ENCODE data around the gene PTDSS2.

The PTDSS2 gene

GRCh38 chr11:445765-446588 is 4.1 kb upstream of the PTDSS2 start:
- no peak for DNase-seq (ENCODE audit: low read depth in 1 of 2, low spot score in 1 of 2)

GRCh38 chr11:446891-447290 is 3.2 kb upstream of the PTDSS2 start:
- DNase-seq (ENCODE audit: low read depth in 1 of 2, low spot score in 1 of 2), result no peak

- peak; percentile 88 to 91 for DNase-seq (ENCODE audit: low read depth in 1 of 2, low spot score in 1 of 2)
Measured at GRCh38 chr11:447923-448731, 2.0 kb upstream of the PTDSS2 start.

- peak; percentile 57 to 63 for DNase-seq (ENCODE audit: low read depth in 1 of 2, low spot score in 1 of 2)
Measured at GRCh38 chr11:450809-451451, 851 bp downstream of the PTDSS2 start.

- DNase-seq (ENCODE audit: low read depth in 1 of 2, low spot score in 1 of 2), result no peak
Measured at GRCh38 chr11:451738-452137, 1.7 kb downstream of the PTDSS2 start.

- no peak for DNase-seq (ENCODE audit: low read depth in 1 of 2, low spot score in 1 of 2)
Measured at GRCh38 chr11:452203-452744, 2.2 kb downstream of the PTDSS2 start.

GRCh38 chr11:452916-453527 is 2.9 kb downstream of the PTDSS2 start:
- no peak for DNase-seq (ENCODE audit: low read depth in 1 of 2, low spot score in 1 of 2)

GRCh38 chr11:453564-453963 is 3.5 kb downstream of the PTDSS2 start:
- DNase-seq (ENCODE audit: low read depth in 1 of 2, low spot score in 1 of 2), result no peak

- DNase-seq (ENCODE audit: low read depth in 1 of 2, low spot score in 1 of 2), result no peak
Measured at GRCh38 chr11:454043-454442, 4.0 kb downstream of the PTDSS2 start.

- no peak for DNase-seq (ENCODE audit: low read depth in 1 of 2, low spot score in 1 of 2)
Measured at GRCh38 chr11:454801-455565, 4.9 kb downstream of the PTDSS2 start.

GRCh38 chr11:455566-456147 is 5.6 kb downstream of the PTDSS2 start:
- no peak for DNase-seq (ENCODE audit: low read depth in 1 of 2, low spot score in 1 of 2)

- no peak for DNase-seq (ENCODE audit: low read depth in 1 of 2, low spot score in 1 of 2)
Measured at GRCh38 chr11:456533-456932, 6.5 kb downstream of the PTDSS2 start.

- no peak for DNase-seq (ENCODE audit: low read depth in 1 of 2, low spot score in 1 of 2)
Measured at GRCh38 chr11:457111-457760, 7.2 kb downstream of the PTDSS2 start.

- DNase-seq (ENCODE audit: low read depth in 1 of 2, low spot score in 1 of 2), result no peak
Measured at GRCh38 chr11:459511-460220, 9.6 kb downstream of the PTDSS2 start.

GRCh38 chr11:460331-461199 is 10.5 kb downstream of the PTDSS2 start:
- no peak for DNase-seq (ENCODE audit: low read depth in 1 of 2, low spot score in 1 of 2)

GRCh38 chr11:461626-462025 is 11.5 kb downstream of the PTDSS2 start:
- DNase-seq (ENCODE audit: low read depth in 1 of 2, low spot score in 1 of 2), result no peak

- DNase-seq (ENCODE audit: low read depth in 1 of 2, low spot score in 1 of 2), result no peak
Measured at GRCh38 chr11:462107-462890, 12.2 kb downstream of the PTDSS2 start.
